Thyroid gland (tissue), 4 donors: ENCODE measurements around the gene PYROXD2. TPM values are rescaled to one million over a fixed set of nuclear protein-coding genes. Genes with fewer than 3 reads are reported as not detected.

Source experiments
- DNase-seq, 2 donors: peaks; one replicate each; pipeline ENCODE4 v3.0.0-alpha.2; 2019
- H3K27ac ChIP-seq, 3 donors: fragments of 200-600 bp; sonication (generic); 1 replicate in 2 of 3; 2 replicates in 1 of 3; pipeline ENCODE4 v1.5.1; 2016 to 2019; ENCODE audit warnings: mild to moderate bottlenecking in 1 of 3, moderate library complexity in 1 of 3
- H3K27me3 ChIP-seq: fragments of 200-600 bp; sonication (generic); one replicate; pipeline ENCODE4 v1.5.1; 2019
- H3K36me3 ChIP-seq, 2 donors: fragments of 200-600 bp; sonication (generic); one replicate each; pipeline ENCODE4 v1.5.1; 2016 to 2019
- H3K4me1 ChIP-seq, 2 donors: fragments of 200-600 bp; sonication (generic); one replicate each; pipeline ENCODE4 v1.5.1; 2017 to 2019
- H3K4me3 ChIP-seq, 3 donors: fragments of 200-600 bp; sonication (generic); replicated peaks in 1 of 3; 1 replicate in 2 of 3; 2 replicates in 1 of 3; pipeline ENCODE4 v1.5.1; 2016; ENCODE audit warnings: mild to moderate bottlenecking in 1 of 3
- H3K9me3 ChIP-seq: fragments of 200-600 bp; sonication (generic); one replicate; pipeline ENCODE4 v1.5.1; 2017
- POLR2A ChIP-seq, 2 donors: fragments of 450-650 bp; IDR thresholded peaks; one replicate each; pipeline ENCODE4 v1.6.1; 2017; ENCODE audit warnings: antibody characterized with exemption in 2 of 2, mild to moderate bottlenecking in 2 of 2, moderate library complexity in 1 of 2
- WGBS, 2 donors: methylation state at CpG; one replicate each; pipeline ENCODE4 v1.1.5; 2017; 5-methylcytosine and 5-hydroxymethylcytosine counted together
- intact Hi-C: fragments of 100-400 bp; cut with DNase I; formaldehyde crosslinking; loops from one replicate; pipeline ENCODE4 v1.15.1; 2023
- total RNA-seq, 4 donors: library from RNA; depleted of rRNA; stranded (reverse); fragments of >200 nt; gene quantifications; one replicate each; pipeline ENCODE4 v1.2.3, GENCODE V29; 2016
- TF ChIP-seq, protein P1 (sequence below), 6 experiments: fragments of 200-600 bp in 3 of 6; fragments of 450-650 bp in 3 of 6; sonication (generic) in 3 of 6; IDR thresholded peaks; one replicate each; pipeline ENCODE4 v1.5.1; 2016 to 2019; ENCODE audit warnings: antibody characterized with exemption in 6 of 6, mild to moderate bottlenecking in 2 of 6, inconsistent platforms in 1 of 6, moderate library complexity in 1 of 6

PYROXD2 gene
- total RNA-seq, 4 donors from 2014 or later, result 9.9 to 20.1 (median 12.4) TPM

DNA sequence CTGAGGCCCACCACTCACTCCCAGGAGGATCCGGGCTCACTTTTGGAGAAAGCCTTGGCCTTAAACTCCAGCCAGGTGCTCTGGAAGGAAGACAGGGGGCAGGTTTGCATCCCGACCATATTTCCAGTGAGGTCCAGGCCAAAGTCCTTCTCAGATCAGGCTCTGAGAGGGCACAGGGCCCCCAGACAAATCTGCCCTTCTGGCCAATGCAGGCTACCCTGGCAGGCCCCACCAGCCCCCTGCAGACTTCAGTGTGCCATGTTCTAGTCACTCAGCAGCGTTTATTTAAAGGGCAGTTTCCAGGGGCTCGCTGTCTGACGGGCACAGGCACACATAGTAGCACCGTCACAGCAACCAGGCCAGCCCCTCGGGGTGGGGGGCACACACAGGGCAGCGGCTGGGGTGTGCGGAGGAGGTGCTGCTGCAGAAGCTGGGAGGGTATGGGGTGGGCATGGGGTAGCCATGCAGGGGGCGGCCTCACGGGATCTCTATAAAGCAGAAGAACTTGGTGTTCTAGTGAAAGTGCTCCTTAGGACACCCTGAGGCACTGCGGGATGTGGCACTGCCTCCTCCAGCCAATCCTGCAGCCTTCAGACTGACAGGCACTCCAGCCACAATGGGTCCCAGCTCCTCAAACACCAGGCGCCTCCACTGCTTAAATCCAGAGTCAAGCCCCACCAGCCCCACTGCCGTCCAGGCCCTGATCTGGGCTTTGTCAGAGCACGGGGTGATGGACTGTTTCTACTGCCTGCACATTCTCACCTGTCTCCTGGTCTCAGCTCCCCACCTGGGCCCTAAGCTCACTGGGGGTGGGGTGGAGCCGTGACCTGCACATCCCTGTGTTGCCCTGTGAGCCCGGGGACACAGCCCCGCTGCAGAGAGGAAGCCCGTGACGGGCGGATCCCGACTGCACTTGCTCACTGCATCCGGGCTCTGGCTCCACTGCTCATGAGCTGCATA, 9.6 kb upstream of the PYROXD2 start:
- no peaks in the 10 kb centered on the region for H3K27me3 ChIP-seq
- H3K36me3 ChIP-seq, result peaks cover 9 to 17% of the 10 kb centered on the region in 2 donors

DNA sequence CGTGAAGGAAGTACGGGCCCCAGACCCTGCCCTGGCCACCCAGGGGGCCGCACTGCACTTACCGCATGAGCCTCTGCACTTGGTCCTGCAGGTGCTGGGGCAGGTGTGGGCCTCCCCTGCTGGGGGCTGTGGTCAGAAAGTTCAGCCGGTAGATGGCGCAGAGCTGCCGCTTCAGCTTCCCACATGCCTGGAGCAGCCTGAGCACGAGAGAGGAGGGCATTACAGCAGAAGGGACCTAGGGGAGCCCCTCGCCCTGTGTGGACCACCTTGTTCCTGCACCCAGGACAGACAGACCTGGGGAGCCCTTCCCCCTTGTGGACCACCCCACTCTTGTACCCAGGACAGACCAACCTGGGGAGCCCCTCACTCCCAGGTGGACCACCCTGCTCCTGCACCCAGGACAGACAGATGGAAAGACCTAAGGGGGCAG, 8.7 kb upstream of the PYROXD2 start:
- 70 to 77% methylated on average over 6 to 8 of the region's 9 CpGs for WGBS, 2 donors
- Histone ChIP-seq H3K9me3 (no peaks in the 10 kb centered on the region), H3K36me3 (peaks cover 11 to 20% of the 10 kb centered on the region in 2 donors), H3K27ac (no peak overlapping the region), H3K4me1 (no peaks in the 10 kb centered on the region), H3K4me3 (no peak overlapping the region), H3K27me3 (no peaks in the 10 kb centered on the region)
- intact Hi-C loops, result no loop called here
- TF ChIP-seq, protein P1, sequence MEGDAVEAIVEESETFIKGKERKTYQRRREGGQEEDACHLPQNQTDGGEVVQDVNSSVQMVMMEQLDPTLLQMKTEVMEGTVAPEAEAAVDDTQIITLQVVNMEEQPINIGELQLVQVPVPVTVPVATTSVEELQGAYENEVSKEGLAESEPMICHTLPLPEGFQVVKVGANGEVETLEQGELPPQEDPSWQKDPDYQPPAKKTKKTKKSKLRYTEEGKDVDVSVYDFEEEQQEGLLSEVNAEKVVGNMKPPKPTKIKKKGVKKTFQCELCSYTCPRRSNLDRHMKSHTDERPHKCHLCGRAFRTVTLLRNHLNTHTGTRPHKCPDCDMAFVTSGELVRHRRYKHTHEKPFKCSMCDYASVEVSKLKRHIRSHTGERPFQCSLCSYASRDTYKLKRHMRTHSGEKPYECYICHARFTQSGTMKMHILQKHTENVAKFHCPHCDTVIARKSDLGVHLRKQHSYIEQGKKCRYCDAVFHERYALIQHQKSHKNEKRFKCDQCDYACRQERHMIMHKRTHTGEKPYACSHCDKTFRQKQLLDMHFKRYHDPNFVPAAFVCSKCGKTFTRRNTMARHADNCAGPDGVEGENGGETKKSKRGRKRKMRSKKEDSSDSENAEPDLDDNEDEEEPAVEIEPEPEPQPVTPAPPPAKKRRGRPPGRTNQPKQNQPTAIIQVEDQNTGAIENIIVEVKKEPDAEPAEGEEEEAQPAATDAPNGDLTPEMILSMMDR (IDR thresholded peaks at IDR 0.05), result no peak
- DNase-seq, result no peak

More for the DNA sequence above, 9.6 kb upstream of the PYROXD2 start:
- WGBS, 2 donors, result 86 to 91% methylated on average over 17 to 20 of the region's 23 CpGs
- Histone ChIP-seq H3K9me3 (no peaks in the 10 kb centered on the region), H3K4me3 (no peak overlapping the region), H3K4me1 (no peaks in the 10 kb centered on the region), H3K27ac (no peak overlapping the region)
- TF ChIP-seq, protein P1 (IDR thresholded peaks at IDR 0.05), result no peak
- TF ChIP-seq POLR2A (IDR thresholded peaks at IDR 0.05), result no peak
- no peak for DNase-seq
- intact Hi-C loops, result no loop called here

DNA sequence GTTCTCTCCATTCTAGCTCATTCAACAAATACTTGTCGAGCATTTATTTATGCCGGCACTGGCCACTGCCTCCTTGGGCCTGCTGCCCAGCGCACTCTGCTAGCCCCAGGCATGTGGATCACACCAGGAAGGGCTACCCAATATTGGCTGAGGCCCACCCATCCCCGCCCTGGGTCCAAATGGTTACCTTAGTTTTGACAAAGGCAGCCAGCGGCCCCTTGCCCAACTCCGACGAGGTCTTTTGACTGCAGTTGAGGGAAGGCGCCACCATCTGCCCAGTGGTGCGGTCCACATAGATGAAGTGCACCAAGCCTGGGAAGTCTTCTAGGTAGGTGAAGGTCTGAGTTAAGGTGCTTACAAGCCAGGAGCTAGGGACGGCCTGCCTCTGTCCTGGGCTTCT, 7.2 kb upstream of the PYROXD2 start:
- TF ChIP-seq, protein P1 (IDR thresholded peaks at IDR 0.05), result no peak
- TF ChIP-seq POLR2A (IDR thresholded peaks at IDR 0.05), result no peak
- DNase-seq, result no peak
- Histone ChIP-seq H3K4me3 (no peak overlapping the region), H3K9me3 (no peaks in the 10 kb centered on the region), H3K27me3 (no peaks in the 10 kb centered on the region), H3K4me1 (no peaks in the 10 kb centered on the region), H3K36me3 (peaks cover 11 to 17% of the 10 kb centered on the region in 2 donors), H3K27ac (no peak overlapping the region)
- 95 to 96% methylated on average over 8 to 9 of the region's 10 CpGs for WGBS, 2 donors
- intact Hi-C loops, result no loop called here

DNA sequence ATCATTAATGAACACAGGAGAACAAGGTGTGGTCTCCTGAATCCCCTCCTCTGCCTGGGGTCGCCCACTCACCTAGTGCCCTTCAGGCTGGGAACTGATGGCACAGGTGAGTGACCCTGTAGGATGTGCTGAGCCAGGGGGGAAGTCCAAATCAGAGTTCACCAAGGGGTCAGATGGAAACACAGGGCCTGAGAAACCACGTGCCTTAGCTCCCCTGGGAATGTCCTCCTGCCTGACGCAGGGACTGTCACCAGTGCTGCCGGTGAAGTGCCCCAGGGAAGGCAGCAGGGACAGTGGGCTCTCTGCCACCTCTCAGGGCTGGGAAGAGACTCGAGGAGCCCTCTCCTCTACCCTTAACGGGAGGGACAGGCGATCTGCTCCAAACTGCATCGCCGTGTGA, 5.8 kb upstream of the PYROXD2 start:
- intact Hi-C loops, result no loop called here
- Histone ChIP-seq H3K27me3 (no peaks in the 10 kb centered on the region), H3K4me3 (no peak overlapping the region), H3K4me1 (peaks cover 0 to 1% of the 10 kb centered on the region in 2 donors), H3K27ac (no peak overlapping the region), H3K36me3 (peaks cover 11 to 13% of the 10 kb centered on the region in 2 donors), H3K9me3 (no peaks in the 10 kb centered on the region)
- 65 to 74% methylated on average over 9 of the region's 9 CpGs for WGBS, 2 donors
- DNase-seq, result no peak
- TF ChIP-seq POLR2A (IDR thresholded peaks at IDR 0.05), result no peak
- TF ChIP-seq, protein P1 (IDR thresholded peaks at IDR 0.05), result no peak
